DOHH2 (cell line): Measurements from ENCODE around the gene LHB.
"Not testable (repeated sequence)": the region's sequence is repeated elsewhere in the genome, so short reads cannot be mapped to it uniquely, and the experiment has no call there.

Experiments
- H3F3A ChIP-seq: fragments of 200-600 bp; sonication (generic), shearing (Covaris generic); 2 replicates; pipeline ENCODE4 v1.6.0; 2016; ENCODE audit warnings: antibody characterized with exemption, mild to moderate bottlenecking; ENCODE audit not compliant: control insufficient read depth, insufficient read depth
- H3K27ac ChIP-seq: fragments of 200-600 bp; sonication (generic); 2 replicates; pipeline ENCODE4 v1.5.1; 2014; ENCODE audit warnings: low read depth, mild to moderate bottlenecking, low read length, moderate library complexity
- H3K27me3 ChIP-seq: fragments of 200-600 bp; sonication (generic); 2 replicates; pipeline ENCODE4 v1.6.1; 2014; ENCODE audit warnings: mild to moderate bottlenecking, low read length, mixed read lengths; ENCODE audit not compliant: control insufficient read depth
- H3K36me3 ChIP-seq: fragments of 200-600 bp; sonication (generic); 2 replicates; pipeline ENCODE4 v1.6.1; 2014; ENCODE audit warnings: mild to moderate bottlenecking, low read length, moderate library complexity, mixed read lengths; ENCODE audit not compliant: control insufficient read depth
- H3K4me1 ChIP-seq: fragments of 200-600 bp; sonication (generic); 2 replicates; pipeline ENCODE4 v1.6.1; 2014; ENCODE audit warnings: mild to moderate bottlenecking, low read length, mixed read lengths; ENCODE audit not compliant: control insufficient read depth
- H3K4me2 ChIP-seq: fragments of 200-600 bp; sonication (generic); 2 replicates; pipeline ENCODE4 v1.6.0; 2014; ENCODE audit warnings: mild to moderate bottlenecking, low read length, moderate library complexity
- H3K4me3 ChIP-seq: fragments of 200-600 bp; sonication (generic); 2 replicates; pipeline ENCODE4 v1.5.1; 2014; ENCODE audit warnings: mild to moderate bottlenecking, low read length, mixed read lengths
- H3K79me2 ChIP-seq: fragments of 200-600 bp; sonication (generic); 2 replicates; pipeline ENCODE4 v1.6.1; 2014; ENCODE audit warnings: mild to moderate bottlenecking, low read length, mixed read lengths; ENCODE audit not compliant: control insufficient read depth
- H3K9me2 ChIP-seq: fragments of 200-600 bp; sonication (generic); replicated peaks from 2 replicates; pipeline ENCODE4 v1.6.1; 2014; ENCODE audit warnings: mild to moderate bottlenecking, low read length, mixed read lengths; ENCODE audit not compliant: control insufficient read depth
- H3K9me3 ChIP-seq: fragments of 200-600 bp; sonication (generic); 2 replicates; pipeline ENCODE4 v1.6.1; 2014; ENCODE audit warnings: antibody characterized with exemption, low read length, mixed read lengths; ENCODE audit not compliant: control insufficient read depth, insufficient read depth
- H4K20me1 ChIP-seq: fragments of 200-600 bp; sonication (generic); 2 replicates; pipeline ENCODE4 v1.6.0; 2014; ENCODE audit warnings: low read depth, mild to moderate bottlenecking, antibody characterized with exemption, low read length, moderate library complexity; ENCODE audit not compliant: control insufficient read depth, insufficient read depth
- CTCF ChIP-seq: fragments of 200-600 bp; sonication (generic); IDR thresholded peaks from one replicate; pipeline ENCODE4 v1.5.1; 2014; ENCODE audit warnings: antibody characterized with exemption, mild to moderate bottlenecking, low read depth, low read length; ENCODE audit not compliant: poor library complexity, severe bottlenecking
- EZH2phosphoT487 ChIP-seq: fragments of 200-600 bp; sonication (generic); IDR thresholded peaks from 2 replicates; pipeline ENCODE4 v1.6.1; 2017; ENCODE audit warnings: borderline replicate concordance, mild to moderate bottlenecking, antibody characterized with exemption, low read length, moderate library complexity, mixed read lengths

LHB gene

GRCh38 chr19:49042177-49042576 lies 25.3 kb upstream of the LHB start:
- Histone ChIP-seq H3K9me2 (no peaks in the 10 kb centered on the region), H3K36me3 (no peaks in the 10 kb centered on the region), H3K4me3 (no peak overlapping the region), H4K20me1 (no peaks in the 10 kb centered on the region), H3F3A (no peaks in the 10 kb centered on the region), H3K27me3 (no peaks in the 10 kb centered on the region), H3K4me1 (no peaks in the 10 kb centered on the region), H3K79me2 (no peaks in the 10 kb centered on the region), H3K9me3 (no peaks in the 10 kb centered on the region), H3K4me2 (no peak overlapping the region), H3K27ac (no peak overlapping the region)
- TF ChIP-seq CTCF (no peak), EZH2phosphoT487 (no peak)

- not testable (repeated sequence) for H4K20me1 ChIP-seq
These were observed 22.8 kb upstream of the LHB start for GRCh38 chr19:49039736-49040135.

GRCh38 chr19:49038557-49039276 lies 21.8 kb upstream of the LHB start:
- not testable (repeated sequence) for H3K79me2 ChIP-seq, H4K20me1 ChIP-seq, H3K4me1 ChIP-seq, H3K4me2 ChIP-seq, H3K4me3 ChIP-seq, H3K27me3 ChIP-seq, H3K9me3 ChIP-seq, H3K27ac ChIP-seq, H3F3A ChIP-seq, H3K9me2 ChIP-seq, H3K36me3 ChIP-seq

More at GRCh38 chr19:49039736-49040135, 22.8 kb upstream of the LHB start:
- not testable (repeated sequence) for H3K36me3 ChIP-seq, H3K9me2 ChIP-seq, H3K27ac ChIP-seq, H3K79me2 ChIP-seq, H3K4me3 ChIP-seq, H3K9me3 ChIP-seq, H3K27me3 ChIP-seq, H3K4me1 ChIP-seq, H3F3A ChIP-seq, H3K4me2 ChIP-seq

GRCh38 chr19:49038111-49038510 lies 21.2 kb upstream of the LHB start:
- not testable (repeated sequence) for H3K4me3 ChIP-seq, H3K4me2 ChIP-seq, H3K27ac ChIP-seq, H3K36me3 ChIP-seq, H3K27me3 ChIP-seq, H4K20me1 ChIP-seq, H3F3A ChIP-seq, H3K9me2 ChIP-seq, H3K4me1 ChIP-seq, H3K9me3 ChIP-seq, H3K79me2 ChIP-seq

- H3K4me3 ChIP-seq, H4K20me1 ChIP-seq, H3K9me2 ChIP-seq, H3F3A ChIP-seq, H3K27me3 ChIP-seq, H3K79me2 ChIP-seq, H3K9me3 ChIP-seq, H3K4me2 ChIP-seq, H3K36me3 ChIP-seq, H3K4me1 ChIP-seq, H3K27ac ChIP-seq: not testable (repeated sequence)
- peak; percentile 75 for TF ChIP-seq CTCF
These were observed 19.9 kb upstream of the LHB start, which contains the start of gene CGB1 for GRCh38 chr19:49036815-49037214. CGB1 (minus strand) TSS chr19:49036895; CDS start chr19:49036711, 184 bp downstream.
